H1 (cell line): ENCODE results near the gene TTC23.

ENCODE experiments used
- CTCF ChIP-seq, 3 experiments: IDR thresholded peaks; 1 replicate in 2 of 3; 2 replicates in 1 of 3; pipeline versions ENCODE4 v1.5.1 to v1.6.1; 2011; ENCODE audit warnings: low read length in 3 of 3, mild to moderate bottlenecking in 3 of 3, inconsistent platforms in 2 of 3, low read depth in 1 of 3, moderate library complexity in 1 of 3; ENCODE audit not compliant: insufficient read depth in 1 of 3; ENCODE audit errors: control extremely low read depth in 1 of 3
- POLR2A ChIP-seq, 2 experiments: IDR thresholded peaks; 1 replicate in 1 of 2; 2 replicates in 1 of 2; pipeline ENCODE4 v1.6.1; 2011; ENCODE audit warnings: low read depth in 2 of 2, low read length in 2 of 2, mild to moderate bottlenecking in 2 of 2; ENCODE audit errors: control extremely low read depth in 1 of 2

GRCh38 chr15:99106417-99107220 lies 142.8 kb downstream of the TTC23 start:
- no peak for TF ChIP-seq CTCF (IDR thresholded peaks at IDR 0.05; ENCODE audit: control extremely low read depth in 1 of 3, insufficient read depth in 1 of 3, low read depth in 1 of 3, low read length in 3 of 3)
- no peak for TF ChIP-seq POLR2A (IDR thresholded peaks at IDR 0.05; ENCODE audit: control extremely low read depth in 1 of 2, low read depth in 2 of 2, low read length in 2 of 2)
